Measurements from ENCODE around the gene LPA.
"Not testable (repeated sequence)": the region's sequence is repeated elsewhere in the genome, so short reads cannot be mapped to it uniquely, and the experiment has no call there.

LPA gene

GRCh38 chr6:160534050-160534696 lies 129.9 kb downstream of the LPA start:
- H3K36me3 ChIP-seq = no peaks in the 10 kb centered on the region
- H3K4me1 ChIP-seq (ENCODE audit: control insufficient read depth in 1 of 2, insufficient read depth in 1 of 2, low read depth in 1 of 2, low read length in 1 of 2) = no peaks in the 10 kb centered on the region
- no peak overlapping the region for H3K27ac ChIP-seq
- no peaks in the 10 kb centered on the region for H3K27me3 ChIP-seq
- H3K9me3 ChIP-seq = no peaks in the 10 kb centered on the region
- no peak overlapping the region for H3K4me3 ChIP-seq (ENCODE audit: low read depth in 1 of 2, low read length in 1 of 2)
- TF ChIP-seq, protein P1, sequence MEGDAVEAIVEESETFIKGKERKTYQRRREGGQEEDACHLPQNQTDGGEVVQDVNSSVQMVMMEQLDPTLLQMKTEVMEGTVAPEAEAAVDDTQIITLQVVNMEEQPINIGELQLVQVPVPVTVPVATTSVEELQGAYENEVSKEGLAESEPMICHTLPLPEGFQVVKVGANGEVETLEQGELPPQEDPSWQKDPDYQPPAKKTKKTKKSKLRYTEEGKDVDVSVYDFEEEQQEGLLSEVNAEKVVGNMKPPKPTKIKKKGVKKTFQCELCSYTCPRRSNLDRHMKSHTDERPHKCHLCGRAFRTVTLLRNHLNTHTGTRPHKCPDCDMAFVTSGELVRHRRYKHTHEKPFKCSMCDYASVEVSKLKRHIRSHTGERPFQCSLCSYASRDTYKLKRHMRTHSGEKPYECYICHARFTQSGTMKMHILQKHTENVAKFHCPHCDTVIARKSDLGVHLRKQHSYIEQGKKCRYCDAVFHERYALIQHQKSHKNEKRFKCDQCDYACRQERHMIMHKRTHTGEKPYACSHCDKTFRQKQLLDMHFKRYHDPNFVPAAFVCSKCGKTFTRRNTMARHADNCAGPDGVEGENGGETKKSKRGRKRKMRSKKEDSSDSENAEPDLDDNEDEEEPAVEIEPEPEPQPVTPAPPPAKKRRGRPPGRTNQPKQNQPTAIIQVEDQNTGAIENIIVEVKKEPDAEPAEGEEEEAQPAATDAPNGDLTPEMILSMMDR (IDR thresholded peaks at IDR 0.05) = peak; percentile 60

DNA sequence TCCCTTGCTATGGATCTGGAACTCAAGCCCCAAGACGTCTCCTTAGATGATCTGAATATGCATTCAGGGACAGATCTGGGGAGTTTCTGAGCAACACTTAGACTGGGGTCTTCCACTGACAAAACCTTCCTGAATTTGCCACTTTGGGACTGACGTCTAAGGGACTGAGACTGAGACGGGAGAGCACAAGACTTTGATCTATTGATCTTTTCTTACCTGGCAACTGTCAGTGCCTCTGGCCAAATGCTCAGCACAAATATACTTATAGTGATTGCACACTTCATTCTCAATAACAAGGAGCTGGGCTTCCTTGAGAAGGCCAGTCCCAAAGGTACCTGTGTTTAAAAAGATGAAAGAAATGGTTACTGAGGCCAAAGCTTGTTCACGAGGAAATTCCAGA lies 131.8 kb downstream of the LPA start:
- H3K27ac ChIP-seq = no peak overlapping the region
- H3K9me3 ChIP-seq = no peaks in the 10 kb centered on the region
- no peaks in the 10 kb centered on the region for H3K4me1 ChIP-seq (ENCODE audit: control insufficient read depth in 1 of 2, insufficient read depth in 1 of 2, low read depth in 1 of 2, low read length in 1 of 2)
- TF ChIP-seq, protein P1 (IDR thresholded peaks at IDR 0.05) = no peak
- no peaks in the 10 kb centered on the region for H3K36me3 ChIP-seq
- no peak overlapping the region for H3K4me3 ChIP-seq (ENCODE audit: low read depth in 1 of 2, low read length in 1 of 2)
- no peaks in the 10 kb centered on the region for H3K27me3 ChIP-seq

DNA sequence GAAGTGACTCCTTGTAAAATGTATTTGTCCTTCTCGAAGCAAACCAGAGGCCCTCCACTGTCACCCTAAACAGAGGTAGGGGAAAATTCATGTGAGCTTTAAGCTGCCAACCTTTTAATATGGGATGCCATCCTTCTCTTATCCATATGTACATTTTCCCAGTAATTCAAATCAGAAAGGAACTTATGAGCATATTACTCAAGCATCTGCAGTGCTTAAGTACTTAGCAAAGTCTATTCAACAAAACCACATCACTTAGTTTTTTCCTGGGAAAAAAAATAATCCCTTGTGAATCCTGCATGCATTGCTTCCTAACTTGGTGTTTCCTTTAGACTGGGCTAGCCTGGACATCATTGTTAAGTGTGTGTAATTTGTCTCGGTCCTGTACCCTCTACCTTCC lies 132.2 kb downstream of the LPA start:
- H3K9me3 ChIP-seq = no peaks in the 10 kb centered on the region
- H3K36me3 ChIP-seq = no peaks in the 10 kb centered on the region
- H3K4me3 ChIP-seq (ENCODE audit: low read depth in 1 of 2, low read length in 1 of 2) = no peak overlapping the region
- no peaks in the 10 kb centered on the region for H3K4me1 ChIP-seq (ENCODE audit: control insufficient read depth in 1 of 2, insufficient read depth in 1 of 2, low read depth in 1 of 2, low read length in 1 of 2)
- H3K27ac ChIP-seq = no peak overlapping the region
- peaks cover 4% of the 10 kb centered on the region for H3K27me3 ChIP-seq
- TF ChIP-seq, protein P1 (IDR thresholded peaks at IDR 0.05) = no peak

DNA sequence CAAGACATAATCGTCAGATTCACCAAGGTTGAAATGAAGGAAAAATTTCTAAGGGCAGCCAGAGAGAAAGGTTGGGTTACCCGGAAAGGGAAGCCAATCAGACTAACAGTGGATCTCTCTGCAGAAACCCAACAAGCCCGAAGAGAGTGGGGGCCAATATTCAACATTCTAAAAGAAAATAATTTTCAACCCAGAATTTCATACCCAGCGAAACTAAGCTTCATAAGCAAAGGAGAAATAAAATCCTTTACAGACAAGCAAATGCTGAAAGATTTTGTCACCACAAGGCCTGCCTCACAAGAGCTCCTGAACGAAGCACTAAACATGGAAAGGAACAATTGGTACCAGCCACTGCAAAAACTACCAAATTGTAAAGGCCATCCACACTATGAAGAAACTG lies 134.6 kb downstream of the LPA start:
- H3K4me1 ChIP-seq (ENCODE audit: control insufficient read depth in 1 of 2, insufficient read depth in 1 of 2, low read depth in 1 of 2, low read length in 1 of 2) = not testable (repeated sequence)

GRCh38 chr6:160523223-160523622 lies 140.9 kb downstream of the LPA start:
- TF ChIP-seq, protein P1 (IDR thresholded peaks at IDR 0.05) = no peak
- H3K4me1 ChIP-seq (ENCODE audit: control insufficient read depth in 1 of 2, insufficient read depth in 1 of 2, low read depth in 1 of 2, low read length in 1 of 2) = peaks cover 2 to 10% of the 10 kb centered on the region in 2 experiments
- H3K4me3 ChIP-seq (ENCODE audit: low read depth in 1 of 2, low read length in 1 of 2) = no peak overlapping the region
- H3K9me3 ChIP-seq = no peaks in the 10 kb centered on the region
- no peak overlapping the region for H3K27ac ChIP-seq
- peaks cover 59% of the 10 kb centered on the region for H3K27me3 ChIP-seq
- H3K36me3 ChIP-seq = no peaks in the 10 kb centered on the region

More for the DNA sequence above, 134.6 kb downstream of the LPA start:
- not testable (repeated sequence) for H3K36me3 ChIP-seq; H3K27ac ChIP-seq; H3K4me3 ChIP-seq (ENCODE audit: low read depth in 1 of 2, low read length in 1 of 2); H3K9me3 ChIP-seq; H3K27me3 ChIP-seq

GRCh38 chr6:160520043-160520904 lies 143.8 kb downstream of the LPA start:
- Histone ChIP-seq H3K4me1 (ENCODE audit: control insufficient read depth in 1 of 2, insufficient read depth in 1 of 2, low read depth in 1 of 2, low read length in 1 of 2) (peaks cover 2 to 10% of the 10 kb centered on the region in 2 experiments), H3K27me3 (peaks cover 55% of the 10 kb centered on the region), H3K27ac (no peak overlapping the region), H3K9me3 (no peaks in the 10 kb centered on the region), H3K36me3 (no peaks in the 10 kb centered on the region), H3K4me3 (ENCODE audit: low read depth in 1 of 2, low read length in 1 of 2) (peak overlapping the region; percentile 37 to 45)
- TF ChIP-seq, protein P1 (IDR thresholded peaks at IDR 0.05) = no peak

Measured in neutrophil (primary cell).